ENCODE results near the gene RPS15. TPM values are rescaled to one million over a fixed set of nuclear protein-coding genes. Genes with fewer than 3 reads are reported as not detected.

Gene RPS15
- total and polyA plus RNA-seq, 10 of the 15 experiments (the other 5 are each of a cell fraction or from before 2014, with no cell fraction given) = 559 to 3,158 (median 1,413) TPM

DNA sequence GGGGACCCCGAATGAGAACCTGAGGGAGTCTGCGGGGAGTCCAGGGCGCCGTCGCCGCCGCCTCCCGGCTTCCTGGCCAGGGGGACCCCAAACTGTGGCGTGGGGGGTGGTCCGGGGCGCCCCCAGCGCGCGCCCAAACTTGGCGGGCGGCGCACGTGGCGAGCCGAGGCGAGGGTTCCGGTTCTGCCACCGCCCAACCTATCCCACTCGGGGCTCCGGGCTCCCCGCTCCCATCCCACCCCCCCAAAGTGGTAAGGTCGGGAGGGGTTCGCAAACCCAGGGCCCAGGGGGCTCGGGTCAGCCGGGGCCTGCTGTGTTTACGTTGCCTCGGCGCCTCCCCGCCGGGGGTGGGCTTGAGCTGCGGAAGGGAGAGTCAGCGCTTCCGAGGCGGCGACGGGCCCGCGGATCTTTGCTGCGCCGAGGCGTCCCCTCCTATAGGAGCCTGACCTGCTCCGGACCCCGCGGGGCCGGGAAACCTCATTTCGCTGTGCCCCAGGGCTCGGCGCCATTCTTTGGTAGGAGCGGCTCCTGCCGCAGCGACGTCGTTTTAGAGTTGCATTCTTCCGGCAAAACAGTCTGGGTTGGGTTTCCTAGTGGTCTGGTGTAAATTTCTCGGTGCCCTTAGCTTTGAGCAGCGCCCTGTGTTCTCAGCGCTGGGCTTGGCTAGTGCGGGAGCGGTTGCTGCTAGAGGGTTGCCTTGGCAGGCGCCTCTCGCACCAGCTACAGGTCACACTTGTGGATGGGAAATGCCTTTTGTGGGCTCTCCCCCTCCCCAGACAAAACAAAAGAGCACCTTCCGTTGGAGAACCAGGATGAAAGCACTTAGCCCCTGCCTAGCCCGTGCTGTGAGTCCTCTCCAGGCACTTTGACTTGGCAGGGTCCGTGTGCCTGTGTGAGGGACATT, 29.6 kb upstream of the RPS15 start:
- intact Hi-C loops (cut with micrococcal nuclease; ENCODE audit: unreplicated experiment) = no loop called here
- ChIA-PET POLR2A (interaction anchor here (0.5 to 0.7 kb wide), 2 partner anchors 9 to 140 kb away, joined by 3 read pairs; partner anchors contain the start of gene CIRBP), SMC1A (ENCODE audit: uncharacterized antibody, unreplicated experiment) (no interaction called here), CTCF (interaction anchor here (0.6 to 1.3 kb wide), 4 partner anchors 93 to 417 kb away, joined by 3 to 4 read pairs (median 3); no protein-coding TSS in a partner anchor), RAD21 (ENCODE audit: unreplicated experiment) (interaction anchor here (1.0 kb wide), 1 partner anchor 164 kb away, joined by 3 read pairs; no protein-coding TSS in a partner anchor)
- Histone ChIP-seq H3K79me2 (ENCODE audit: control insufficient read depth, insufficient read depth, low read length) (peaks cover 61% of the 10 kb centered on the region), H3K27me3 (replicated peaks in 1 of 2; ENCODE audit: control insufficient read depth in 2 of 2, insufficient read depth in 2 of 2, low read length in 1 of 2) (no peaks in the 10 kb centered on the region), H3K4me3 (peak overlapping the region; percentile 81), H3K36me3 (ENCODE audit: control insufficient read depth in 2 of 2, insufficient read depth in 2 of 2, low read length in 1 of 2) (peaks cover 5 to 20% of the 10 kb centered on the region in 2 experiments), H3K27ac (ENCODE audit: control insufficient read depth, insufficient read depth) (peak overlapping the region; percentile 93), H4K20me1 (ENCODE audit: control insufficient read depth, insufficient read depth) (peaks cover 26% of the 10 kb centered on the region), H3K9ac (ENCODE audit: control insufficient read depth, insufficient read depth, low read length) (peak overlapping the region; percentile 99), H3K9me3 (replicated peaks; ENCODE audit: control insufficient read depth, insufficient read depth, low read length) (no peaks in the 10 kb centered on the region), H3K4me1 (ENCODE audit: control insufficient read depth, insufficient read depth, low read length) (peaks cover 31% of the 10 kb centered on the region), H3K4me2 (ENCODE audit: control insufficient read depth, insufficient read depth) (peak overlapping the region; percentile 68), H2AFZ (ENCODE audit: control insufficient read depth, low read depth, low read length) (no peak overlapping the region)
- BruUV-seq (replicated peaks) = TSS peak; percentile 62
- FAIRE-seq = peak; percentile 83
- DNase-seq (ENCODE audit: low read depth, low spot score) = no peak
- WGBS (ENCODE audit: insufficient coverage, insufficient replicate concordance, low lambda C conversion rate, missing lambda C conversion rate) = under 1% methylated on average over 41 of the region's 69 CpGs
- in situ Hi-C loops (cut with MboI) = no loop called here
- ATAC-seq = peak; percentile 46
- TF ChIP-seq RBBP5 (conservative IDR thresholded peaks at IDR 0.05) (no peak), KDM1A (IDR thresholded peaks at IDR 0.05; ENCODE audit: borderline replicate concordance) (no peak), GATAD2B (conservative IDR thresholded peaks at IDR 0.05; ENCODE audit: low read depth) (0 out of 2 replicates have a peak, but pooled peaks have one; percentile 4), NBN (IDR thresholded peaks at IDR 0.05) (no peak), RELA (IDR thresholded peaks at IDR 0.05; ENCODE audit: borderline replicate concordance, partially characterized antibody) (no peak), SMC3 (IDR thresholded peaks at IDR 0.05; ENCODE audit: borderline replicate concordance, low read length) (no peak), SPI1 (IDR thresholded peaks at IDR 0.05; ENCODE audit: borderline replicate concordance, insufficient read depth, low read depth, low read length) (no peak), ZNF24 (IDR thresholded peaks at IDR 0.05) (no peak), JUNB (IDR thresholded peaks at IDR 0.05) (no peak), RUNX3 (IDR thresholded peaks at IDR 0.05; ENCODE audit: low read length) (no peak), CBX5 (IDR thresholded peaks at IDR 0.05; ENCODE audit: low read depth) (no peak), CBX3 (IDR thresholded peaks at IDR 0.05; ENCODE audit: borderline replicate concordance, low read depth) (no peak), NR2C1 (IDR thresholded peaks at IDR 0.05) (no peak), YY1 (IDR thresholded peaks at IDR 0.05; ENCODE audit: low read depth, low read length) (peak; percentile 67; the same call in 1 of the 2 replicates), EP300 (IDR thresholded peaks at IDR 0.05; ENCODE audit: borderline replicate concordance in 1 of 2, control insufficient read depth in 1 of 2, low read depth in 2 of 2, low read length in 2 of 2) (0 out of 4 replicates have a peak, but pooled peaks of 1 of the 2 experiments have one; percentile 13)
- TF ChIP-seq, protein P1, sequence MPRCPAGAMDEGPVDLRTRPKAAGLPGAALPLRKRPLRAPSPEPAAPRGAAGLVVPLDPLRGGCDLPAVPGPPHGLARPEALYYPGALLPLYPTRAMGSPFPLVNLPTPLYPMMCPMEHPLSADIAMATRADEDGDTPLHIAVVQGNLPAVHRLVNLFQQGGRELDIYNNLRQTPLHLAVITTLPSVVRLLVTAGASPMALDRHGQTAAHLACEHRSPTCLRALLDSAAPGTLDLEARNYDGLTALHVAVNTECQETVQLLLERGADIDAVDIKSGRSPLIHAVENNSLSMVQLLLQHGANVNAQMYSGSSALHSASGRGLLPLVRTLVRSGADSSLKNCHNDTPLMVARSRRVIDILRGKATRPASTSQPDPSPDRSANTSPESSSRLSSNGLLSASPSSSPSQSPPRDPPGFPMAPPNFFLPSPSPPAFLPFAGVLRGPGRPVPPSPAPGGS (IDR thresholded peaks at IDR 0.05; ENCODE audit: borderline replicate concordance, insufficient read depth, low read depth, low read length, poor library complexity, severe bottlenecking) = no peak
- TF ChIP-seq, protein P2, sequence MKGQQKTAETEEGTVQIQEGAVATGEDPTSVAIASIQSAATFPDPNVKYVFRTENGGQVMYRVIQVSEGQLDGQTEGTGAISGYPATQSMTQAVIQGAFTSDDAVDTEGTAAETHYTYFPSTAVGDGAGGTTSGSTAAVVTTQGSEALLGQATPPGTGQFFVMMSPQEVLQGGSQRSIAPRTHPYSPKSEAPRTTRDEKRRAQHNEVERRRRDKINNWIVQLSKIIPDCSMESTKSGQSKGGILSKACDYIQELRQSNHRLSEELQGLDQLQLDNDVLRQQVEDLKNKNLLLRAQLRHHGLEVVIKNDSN (IDR thresholded peaks at IDR 0.05; ENCODE audit: borderline replicate concordance, extremely low read length, insufficient read depth, low read depth, low read length) = no peak
- TF ChIP-seq, protein P3, sequence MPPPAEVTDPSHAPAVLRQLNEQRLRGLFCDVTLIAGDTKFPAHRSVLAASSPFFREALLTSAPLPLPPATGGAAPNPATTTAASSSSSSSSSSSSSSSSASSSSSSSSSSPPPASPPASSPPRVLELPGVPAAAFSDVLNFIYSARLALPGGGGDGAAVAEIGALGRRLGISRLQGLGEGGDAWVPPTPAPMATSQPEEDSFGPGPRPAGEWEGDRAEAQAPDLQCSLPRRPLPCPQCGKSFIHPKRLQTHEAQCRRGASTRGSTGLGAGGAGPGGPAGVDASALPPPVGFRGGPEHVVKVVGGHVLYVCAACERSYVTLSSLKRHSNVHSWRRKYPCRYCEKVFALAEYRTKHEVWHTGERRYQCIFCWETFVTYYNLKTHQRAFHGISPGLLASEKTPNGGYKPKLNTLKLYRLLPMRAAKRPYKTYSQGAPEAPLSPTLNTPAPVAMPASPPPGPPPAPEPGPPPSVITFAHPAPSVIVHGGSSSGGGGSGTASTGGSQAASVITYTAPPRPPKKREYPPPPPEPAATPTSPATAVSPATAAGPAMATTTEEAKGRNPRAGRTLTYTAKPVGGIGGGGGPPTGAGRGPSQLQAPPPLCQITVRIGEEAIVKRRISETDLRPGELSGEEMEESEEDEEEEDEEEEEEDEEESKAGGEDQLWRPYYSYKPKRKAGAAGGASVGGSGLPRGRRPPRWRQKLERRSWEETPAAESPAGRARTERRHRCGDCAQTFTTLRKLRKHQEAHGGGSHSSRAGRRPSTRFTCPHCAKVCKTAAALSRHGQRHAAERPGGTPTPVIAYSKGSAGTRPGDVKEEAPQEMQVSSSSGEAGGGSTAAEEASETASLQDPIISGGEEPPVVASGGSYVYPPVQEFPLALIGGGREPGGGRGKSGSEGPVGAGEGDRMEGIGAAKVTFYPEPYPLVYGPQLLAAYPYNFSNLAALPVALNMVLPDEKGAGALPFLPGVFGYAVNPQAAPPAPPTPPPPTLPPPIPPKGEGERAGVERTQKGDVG (CRISPR knock-in tag; IDR thresholded peaks at IDR 0.05) = no peak
